ENCODE results near the gene FAR1.

The FAR1 gene

GRCh38 chr11:13778345-13778744, 109.9 kb downstream of the FAR1 start:
- no peak overlapping the region for H3K4me3 ChIP-seq (ENCODE audit: control insufficient read depth, low read depth, low read length)
- no peak for DNase-seq (ENCODE audit: low read depth)
- TF ChIP-seq CTCF (IDR thresholded peaks at IDR 0.05; ENCODE audit: control insufficient read depth, insufficient read depth, low read depth, low read length, missing control alignments): no peak

- no peak overlapping the region for H3K4me3 ChIP-seq (ENCODE audit: control insufficient read depth, low read depth, low read length)
- DNase-seq (ENCODE audit: low read depth): no peak
- TF ChIP-seq CTCF (IDR thresholded peaks at IDR 0.05; ENCODE audit: control insufficient read depth, insufficient read depth, low read depth, low read length, missing control alignments): no peak
Measured at GRCh38 chr11:13781153-13781552, 112.7 kb downstream of the FAR1 start.

Data from AG09309 (cell line).